Stimulated activated CD8-positive, alpha-beta memory T cell treated with anti-CD3 and anti-CD28 coated beads, Interleukin-12 subunit alpha, Interleukin-12 subunit beta, amount 100 ng/mL, for 4 hours (primary cell): ENCODE measurements around the gene TMOD4.

Source experiments
- DNase-seq: peaks from one replicate; pipeline ENCODE4 v3.0.0-alpha.2; 2020; ENCODE audit warnings: low read depth

TMOD4 gene

DNA sequence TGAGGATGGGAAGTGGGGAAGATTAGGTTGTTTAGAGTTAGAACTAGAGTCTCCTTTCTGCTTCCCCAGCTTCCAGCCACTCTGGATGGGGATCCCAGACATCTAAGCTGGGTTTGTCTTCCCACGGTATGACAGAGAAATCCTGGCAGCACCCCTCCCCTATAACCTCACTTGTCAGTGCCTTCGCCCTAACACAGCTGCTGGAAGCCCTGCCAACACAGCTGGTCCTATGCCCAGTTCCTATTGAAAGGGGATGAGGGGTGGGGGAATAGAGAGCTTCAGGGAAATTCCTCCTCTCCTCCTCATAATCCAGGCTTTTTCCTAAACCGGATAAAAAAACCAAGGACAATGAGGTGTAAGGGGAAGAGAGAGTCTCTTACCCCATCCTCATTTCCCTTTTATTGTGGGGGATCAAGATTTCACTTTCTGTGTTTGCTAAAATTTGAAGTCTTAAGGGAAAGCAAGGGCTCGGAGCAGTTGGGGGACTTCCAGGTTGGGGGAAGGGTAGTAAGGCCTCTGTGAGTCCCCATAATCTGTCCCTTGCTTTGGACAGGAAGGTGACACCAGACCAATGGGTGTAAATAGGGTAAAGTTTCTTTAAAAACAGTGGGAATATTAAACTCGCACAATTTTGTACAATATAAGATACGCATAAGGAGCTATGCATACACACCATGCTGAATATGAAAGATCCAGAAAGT, 590 bp downstream of the TMOD4 start:
- DNase-seq = no peak

DNA sequence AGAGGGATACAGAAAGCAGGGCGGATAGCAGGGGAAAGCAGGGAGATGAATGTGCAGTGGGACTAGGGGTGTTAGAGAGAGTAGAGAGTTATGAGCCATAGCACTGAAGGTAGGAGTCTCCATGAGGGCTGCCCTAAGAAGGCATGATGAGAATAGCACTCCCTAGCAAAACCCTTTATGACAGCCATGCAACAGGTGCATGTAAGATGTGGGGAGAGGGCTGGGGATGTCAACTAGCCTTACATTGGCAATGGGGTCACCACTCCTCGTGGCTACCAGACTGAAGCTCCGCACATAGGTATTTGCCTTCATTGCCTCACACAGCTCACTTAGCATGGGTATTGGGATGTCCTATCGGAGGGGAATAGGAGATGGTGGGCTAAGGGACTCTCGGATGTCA, 4.6 kb downstream of the TMOD4 start:
- DNase-seq = no peak

DNA sequence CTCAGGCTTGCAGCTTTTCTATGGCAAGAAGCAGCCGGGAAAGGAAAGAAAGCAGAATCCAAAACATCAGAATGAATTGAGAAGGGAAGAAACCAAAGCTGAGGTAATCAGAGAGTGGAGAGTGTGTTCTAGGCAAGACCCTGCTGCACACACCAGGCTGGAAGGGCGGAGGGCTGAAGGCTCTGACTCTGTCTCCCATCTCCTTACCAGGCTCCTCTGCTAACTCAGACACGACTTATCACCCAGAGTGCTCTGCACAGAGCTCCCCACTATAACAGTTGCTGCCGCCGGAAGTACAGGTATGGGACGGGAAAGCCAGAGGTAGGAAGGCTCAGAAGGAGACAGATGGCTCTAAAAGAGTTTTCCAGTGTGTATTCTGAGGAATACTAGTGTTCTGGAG, 8.7 kb downstream of the TMOD4 start:
- no peak for DNase-seq

DNA sequence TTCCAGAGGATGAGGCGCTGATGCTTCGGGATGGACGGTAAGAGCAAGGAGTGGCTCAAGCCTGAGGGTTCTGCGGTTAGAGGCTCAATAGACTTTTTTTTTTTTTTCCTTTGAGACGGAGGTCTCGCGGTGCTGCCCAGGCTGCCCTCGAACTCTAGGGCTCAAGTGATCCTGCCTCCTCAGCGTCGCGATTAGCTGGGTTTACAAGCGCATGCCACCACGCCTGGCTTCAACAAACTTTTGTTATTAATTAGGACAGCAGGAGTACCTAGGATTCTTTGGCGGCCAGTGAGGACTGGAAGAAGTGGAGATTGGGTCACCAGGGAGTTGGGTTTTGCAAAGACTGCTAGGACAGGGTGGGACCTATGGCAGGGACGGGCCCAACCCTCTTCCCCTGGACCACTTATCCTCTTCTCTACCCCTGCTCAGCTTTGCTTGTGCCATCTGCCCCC, 9.2 kb downstream of the TMOD4 start:
- no peak for DNase-seq

DNA sequence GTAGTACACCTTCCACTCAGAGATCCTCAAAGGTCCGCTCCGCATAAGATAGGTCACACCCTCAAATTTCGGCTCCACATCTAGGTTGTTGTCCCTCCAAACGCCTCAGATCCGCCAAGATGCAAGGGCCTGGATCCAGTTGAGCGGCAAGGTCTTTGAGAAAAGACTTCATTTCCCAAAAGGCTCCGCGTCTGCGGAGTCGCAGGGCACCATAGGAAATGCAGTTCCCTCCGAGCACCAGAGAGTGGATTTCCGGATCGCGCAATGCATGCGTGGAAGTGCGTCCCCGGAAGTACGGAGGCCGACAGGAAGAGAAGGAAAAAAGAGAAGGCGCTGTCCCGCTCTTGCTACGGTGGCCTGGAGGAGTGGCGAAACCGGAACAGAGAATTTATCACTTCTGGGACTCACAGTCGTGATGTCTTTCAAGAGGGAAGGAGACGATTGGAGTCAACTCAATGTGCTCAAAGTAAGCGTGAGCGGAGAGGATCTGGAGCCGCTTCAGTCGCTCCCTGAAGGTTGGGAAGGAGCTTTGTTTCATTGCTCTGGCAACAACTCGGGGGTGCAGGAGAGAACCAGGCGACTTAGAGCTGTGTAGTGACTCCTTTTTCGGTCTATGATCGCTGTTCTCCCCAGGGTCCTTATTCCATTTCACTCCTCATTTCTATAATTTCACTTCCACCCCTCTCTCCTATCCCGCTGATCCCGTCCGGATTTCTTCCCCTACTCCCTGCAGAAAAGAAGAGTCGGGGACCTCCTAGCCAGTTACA, 9.9 kb downstream of the TMOD4 start, which contains the start of the genes LYSMD1 and SCNM1:
Gene LYSMD1, minus strand, starts transcription at position 165 of the 767 bp plus-strand sequence. CDS start 644 bp downstream, outside the sequence.
Gene SCNM1, plus strand, starts transcription at position 407 of the 767 bp plus-strand sequence. Its CDS starts 9 bp downstream, at position 416.
- DNase-seq = peak; percentile 90

DNA sequence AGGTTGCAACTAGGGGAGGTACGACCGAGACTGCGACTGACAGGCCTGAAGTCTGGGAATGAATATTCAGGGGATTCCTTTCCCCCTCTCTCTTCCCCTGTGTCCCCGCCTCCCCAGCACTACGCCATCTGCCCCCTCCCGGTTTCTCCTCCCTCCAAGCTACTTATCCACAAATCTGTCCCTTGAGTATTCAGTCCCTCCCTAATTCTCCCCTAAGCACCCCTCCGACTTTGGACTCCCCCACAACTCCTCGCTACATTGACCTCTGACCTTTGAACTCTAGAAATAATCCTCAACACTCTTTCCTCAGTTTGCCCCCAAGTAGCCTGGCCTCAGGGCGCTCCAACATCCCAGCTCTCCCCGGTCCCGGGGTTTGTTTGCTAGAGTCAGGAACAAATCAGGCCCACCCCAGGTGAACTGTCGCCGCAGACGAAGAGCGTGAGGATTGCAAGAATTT, 10.5 kb downstream of the TMOD4 start:
- DNase-seq = no peak

DNA sequence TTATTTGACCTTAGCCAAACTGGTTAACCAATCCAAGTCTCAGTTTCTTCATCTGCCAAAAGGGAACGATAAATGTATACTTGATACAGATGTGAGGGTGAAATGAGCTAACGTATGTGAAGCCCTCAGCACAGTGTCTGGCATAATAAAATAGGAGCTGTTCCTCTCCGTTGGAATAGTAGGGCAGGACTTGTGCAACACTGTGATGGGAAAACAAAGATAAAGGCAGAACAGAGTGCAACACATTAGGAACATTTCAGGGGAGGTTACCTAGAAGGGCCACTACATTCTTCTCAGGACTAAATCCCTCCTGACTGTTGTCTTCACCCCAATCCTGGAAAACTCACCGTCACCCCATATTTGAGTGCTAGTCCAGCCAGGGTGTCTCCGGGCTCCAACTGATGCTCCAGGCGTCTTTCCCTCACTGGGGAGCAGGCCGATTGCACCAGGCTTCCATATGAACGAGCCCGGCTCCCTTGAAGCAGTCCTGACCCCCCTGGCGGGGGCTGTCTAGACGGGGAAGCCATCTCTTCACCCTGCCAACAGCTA, 11.0 kb downstream of the TMOD4 start:
- no peak for DNase-seq

DNA sequence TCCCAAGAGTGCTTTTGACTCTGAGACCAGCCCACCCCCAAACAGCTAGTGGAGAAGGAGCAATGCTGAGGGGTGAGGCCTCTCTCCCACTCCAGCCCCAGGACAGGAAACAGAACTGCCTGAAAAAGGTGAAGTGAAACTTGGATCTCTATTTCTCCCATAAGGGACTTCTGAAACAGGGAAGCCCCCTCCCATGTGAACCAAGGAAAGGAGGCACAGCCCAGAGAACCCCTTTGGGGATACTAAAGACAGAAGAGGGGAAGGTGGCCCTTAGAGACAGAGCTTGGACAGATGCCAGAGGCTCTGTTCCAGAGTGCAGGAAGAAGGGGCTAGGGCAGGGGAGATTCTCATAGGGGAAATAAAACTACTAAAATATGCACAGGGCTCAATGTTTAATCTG, 16.4 kb downstream of the TMOD4 start:
- DNase-seq = no peak

DNA sequence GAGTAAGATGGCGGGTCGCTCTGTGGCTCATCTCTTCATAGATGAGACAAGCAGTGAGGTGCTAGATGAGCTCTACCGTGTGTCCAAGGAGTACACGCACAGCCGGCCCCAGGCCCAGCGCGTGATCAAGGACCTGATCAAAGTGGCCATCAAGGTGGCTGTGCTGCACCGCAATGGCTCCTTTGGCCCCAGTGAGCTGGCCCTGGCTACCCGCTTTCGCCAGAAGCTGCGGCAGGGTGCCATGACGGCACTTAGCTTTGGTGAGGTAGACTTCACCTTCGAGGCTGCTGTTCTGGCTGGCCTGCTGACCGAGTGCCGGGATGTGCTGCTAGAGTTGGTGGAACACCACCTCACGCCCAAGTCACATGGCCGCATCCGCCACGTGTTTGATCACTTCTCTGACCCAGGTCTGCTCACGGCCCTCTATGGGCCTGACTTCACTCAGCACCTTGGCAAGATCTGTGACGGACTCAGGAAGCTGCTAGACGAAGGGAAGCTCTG, 17.0 kb downstream of the TMOD4 start:
- DNase-seq = no peak

DNA sequence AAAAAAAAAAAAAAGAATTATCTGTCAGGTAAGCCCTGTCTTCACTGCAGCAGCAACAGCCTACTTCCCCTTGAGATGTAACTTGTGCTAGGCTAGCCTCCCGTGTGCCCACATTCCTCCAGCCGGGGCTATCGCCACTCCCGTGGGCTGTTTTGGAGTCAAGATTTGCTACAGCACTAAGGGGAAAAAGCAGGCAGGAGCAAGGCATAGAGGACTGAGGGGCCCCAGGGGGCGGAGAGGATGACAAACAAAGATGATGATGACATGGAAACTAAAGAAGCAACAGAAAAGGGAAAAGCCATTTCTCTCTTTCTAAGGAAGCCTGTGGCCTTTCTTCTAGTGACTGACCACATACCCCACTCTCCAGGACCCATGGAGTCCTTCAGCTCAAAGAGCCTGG, 17.5 kb downstream of the TMOD4 start:
- DNase-seq = peak; percentile 30

DNA sequence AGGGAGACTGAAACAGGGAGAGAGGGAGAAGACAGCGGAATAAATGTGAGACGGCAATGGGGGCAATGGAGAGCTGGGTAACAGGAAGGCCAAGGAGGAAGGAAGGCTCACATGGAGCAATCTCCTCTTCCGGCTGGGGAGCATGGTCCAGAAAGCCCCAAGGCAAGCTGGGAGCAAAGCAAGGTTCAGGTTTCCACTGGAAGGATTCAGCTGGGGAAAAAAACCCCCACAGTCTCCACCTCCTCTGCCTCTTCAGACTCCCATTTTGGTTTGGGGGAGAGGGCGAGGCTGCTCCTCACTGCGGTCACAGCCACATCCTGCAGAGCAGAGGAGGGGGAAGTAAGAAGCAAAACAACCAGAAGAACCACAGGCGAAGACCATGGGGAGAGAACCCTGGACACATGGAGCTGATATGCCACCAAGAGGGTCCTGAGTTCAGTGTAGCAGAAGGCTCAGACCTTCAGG, 18.7 kb downstream of the TMOD4 start:
- no peak for DNase-seq

DNA sequence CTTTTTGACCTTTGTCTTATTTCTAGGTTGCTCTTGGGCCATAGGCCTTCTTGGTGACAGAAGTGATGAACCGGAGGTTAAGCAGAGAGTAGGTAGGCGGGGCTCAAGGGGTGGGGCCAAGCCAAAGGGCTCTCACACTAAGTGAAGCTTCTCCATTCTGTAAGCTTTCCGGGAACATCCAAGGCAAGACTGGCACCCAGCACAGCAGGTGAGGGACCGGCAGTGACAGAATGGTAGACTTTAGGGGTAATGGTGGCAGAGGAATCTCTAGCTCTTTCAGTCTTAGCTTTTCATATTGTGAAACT, 19.3 kb downstream of the TMOD4 start, which contains the start of gene TNFAIP8L2:
Gene TNFAIP8L2, plus strand, starts transcription at position 135 of the 305 bp plus-strand sequence. CDS start 2,049 bp downstream, outside the sequence.
- peak; percentile 48 for DNase-seq

DNA sequence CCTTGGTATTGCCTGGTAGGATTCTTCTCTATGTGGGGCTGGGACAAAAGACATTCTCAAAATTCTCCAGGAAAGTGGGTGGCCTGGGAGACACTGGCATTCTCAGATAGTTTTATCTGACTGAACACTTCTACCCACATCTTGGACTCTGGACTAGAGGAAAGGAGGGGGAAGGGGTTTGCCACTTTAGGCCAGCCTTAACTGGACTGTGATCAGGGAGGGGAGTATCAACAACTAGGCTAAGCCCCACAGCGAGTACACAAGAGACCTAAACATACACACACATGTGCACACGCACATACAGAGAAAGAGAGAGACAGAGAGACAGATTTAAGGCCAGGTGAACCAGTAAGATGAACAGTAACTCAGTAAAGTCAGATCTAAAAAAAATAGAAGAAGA, 28.1 kb downstream of the TMOD4 start:
- DNase-seq = no peak

DNA sequence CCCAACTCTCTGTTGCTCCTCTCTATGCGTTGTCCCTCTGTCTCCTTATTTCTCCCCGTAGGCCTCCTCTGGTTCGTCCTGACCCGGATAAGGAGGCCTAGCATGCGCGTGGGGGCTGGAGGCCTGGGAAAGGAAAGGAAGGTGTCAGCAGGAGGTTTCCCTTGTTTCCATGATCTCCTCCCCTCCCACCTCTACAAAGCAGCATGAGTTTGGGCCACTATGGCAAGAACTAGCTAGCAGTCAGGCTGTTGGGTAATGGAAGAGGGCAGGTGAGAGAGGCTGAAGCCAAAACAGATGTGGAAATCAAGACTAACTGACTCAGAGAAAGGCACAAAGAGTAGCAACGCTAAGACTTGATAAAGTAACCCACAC, 28.7 kb downstream of the TMOD4 start:
- DNase-seq = no peak

DNA sequence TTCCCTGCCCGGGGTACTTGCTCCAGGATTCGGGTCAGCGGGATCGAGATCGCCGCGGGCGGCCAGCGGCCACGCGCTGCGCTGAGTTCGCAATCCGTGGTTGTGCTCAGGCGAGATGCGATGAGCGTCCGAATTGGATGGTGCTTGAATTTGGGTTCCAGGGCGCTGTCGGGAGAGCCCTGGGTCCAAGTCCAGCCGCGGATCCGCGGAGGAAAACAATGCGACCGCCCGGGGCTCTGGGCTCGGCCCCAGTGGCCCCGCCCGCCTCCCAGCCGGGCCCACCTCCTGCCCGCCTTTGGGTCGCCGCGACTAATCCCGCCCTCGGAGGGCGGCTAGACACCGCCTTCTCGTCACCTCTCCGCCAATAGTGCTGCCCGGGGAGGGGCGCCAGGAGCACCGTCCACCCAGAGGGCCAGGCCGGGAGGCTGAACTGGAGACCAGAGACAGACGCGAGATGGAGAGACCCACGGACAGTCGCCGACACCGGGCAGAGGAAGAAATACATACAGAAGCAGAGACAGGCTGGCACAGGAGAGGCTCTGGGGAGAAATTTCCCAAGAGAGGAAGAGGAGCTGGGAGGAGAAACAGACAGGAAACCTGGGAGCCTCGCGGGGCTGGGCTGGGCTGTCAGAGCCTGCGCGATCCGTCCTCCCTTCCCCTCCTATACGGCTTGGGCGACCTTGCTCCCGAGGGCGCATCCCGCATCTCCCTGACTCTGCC, 29.2 kb downstream of the TMOD4 start, which contains the start of gene SEMA6C:
Gene SEMA6C, minus strand, starts transcription at position 220 of the 720 bp plus-strand sequence. CDS start 4,010 bp downstream, outside the sequence.
- peak; percentile 77 for DNase-seq

DNA sequence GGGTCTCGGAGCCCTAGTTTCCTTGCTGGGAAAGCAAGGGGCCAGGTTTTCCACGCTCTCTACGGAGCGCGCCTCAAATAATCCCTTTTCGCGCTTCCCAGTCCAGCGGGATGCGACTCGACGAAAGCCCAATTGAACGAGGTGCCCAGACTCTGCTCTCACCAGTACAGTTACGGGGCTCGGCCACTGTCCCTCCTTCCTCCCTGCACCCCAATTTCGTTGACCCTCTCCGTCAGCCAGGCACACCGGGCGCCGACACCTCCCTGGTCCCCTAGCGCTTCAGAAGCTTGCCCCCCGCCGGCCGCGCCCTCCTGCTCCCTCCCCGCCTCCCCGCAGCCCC, 29.7 kb downstream of the TMOD4 start:
- no peak for DNase-seq

DNA sequence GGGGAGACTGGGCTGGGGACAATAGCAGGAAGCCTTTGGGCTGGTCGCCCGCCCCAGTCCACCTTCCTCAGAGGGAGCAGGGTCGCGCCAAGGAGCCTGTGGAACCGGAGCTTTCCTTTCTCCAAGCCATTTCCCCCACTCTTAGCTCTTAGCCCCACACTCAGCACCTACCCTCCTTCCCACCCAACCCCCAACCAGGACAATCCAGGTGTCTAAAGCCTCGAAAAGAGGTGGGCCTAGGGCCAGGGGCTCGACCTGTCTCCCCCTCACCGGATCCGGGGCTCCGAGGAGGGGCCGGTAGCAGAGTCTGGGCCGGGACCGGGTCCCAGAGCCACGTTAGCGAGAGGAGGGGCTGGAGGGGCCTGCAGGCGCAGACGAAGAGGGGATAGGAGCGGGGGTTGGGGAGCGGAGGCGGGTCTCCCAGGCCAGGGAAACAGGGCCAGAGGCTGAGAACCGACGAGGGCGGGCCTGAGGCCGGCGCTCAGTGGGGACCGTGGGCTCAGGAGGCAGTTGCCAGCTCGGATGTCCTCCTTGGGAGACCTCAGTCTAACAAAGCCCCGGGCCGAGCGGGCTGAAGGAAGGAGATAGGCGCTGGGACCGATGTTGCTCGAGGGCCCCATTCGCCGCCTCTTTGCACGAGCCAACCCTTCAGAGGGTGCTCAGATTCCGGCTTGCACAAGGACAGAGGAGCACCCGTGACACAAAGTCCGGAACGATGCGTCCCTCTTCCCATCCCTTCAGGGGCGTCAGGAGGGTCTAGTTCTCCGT, 30.3 kb downstream of the TMOD4 start:
- DNase-seq = no peak

DNA sequence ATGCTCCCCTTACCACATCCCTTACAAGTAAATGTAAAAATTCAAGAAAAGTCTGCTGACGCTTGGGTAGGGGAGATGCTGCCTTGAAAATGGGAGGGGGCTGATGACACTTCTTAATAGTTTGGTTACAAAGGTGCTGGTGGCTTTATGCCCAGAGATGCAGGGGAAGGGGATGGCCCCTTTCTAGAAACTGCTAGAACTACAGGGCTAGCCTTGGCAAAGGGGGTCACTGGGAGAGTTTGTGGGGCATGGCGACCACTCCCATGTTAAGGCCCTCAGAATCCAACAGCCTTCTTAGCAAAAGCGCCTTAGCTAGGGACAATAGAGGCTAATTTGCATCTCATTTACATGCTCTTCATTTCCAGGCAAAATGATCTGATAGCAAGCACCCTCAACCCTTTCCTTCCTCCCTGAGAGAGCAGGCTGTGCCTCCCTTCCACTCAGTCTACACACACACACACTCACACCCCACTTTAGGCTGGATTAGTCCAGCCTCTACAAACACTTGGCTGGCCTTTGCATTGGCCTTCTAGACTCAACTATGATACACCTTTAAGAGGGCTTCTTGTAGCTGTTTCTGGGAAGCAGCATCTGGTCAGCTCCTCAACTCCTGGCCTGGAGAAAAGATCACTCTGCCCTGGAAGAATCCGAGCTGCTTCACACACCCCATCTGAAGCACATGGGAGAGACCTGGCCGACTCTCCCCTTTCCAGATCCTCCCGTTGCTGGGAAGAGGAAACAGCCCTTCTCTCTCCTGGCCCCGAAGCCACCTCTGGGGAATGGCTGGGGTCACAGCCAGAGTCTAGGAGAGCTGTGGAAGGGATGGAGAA, 31.1 kb downstream of the TMOD4 start:
- DNase-seq = no peak

DNA sequence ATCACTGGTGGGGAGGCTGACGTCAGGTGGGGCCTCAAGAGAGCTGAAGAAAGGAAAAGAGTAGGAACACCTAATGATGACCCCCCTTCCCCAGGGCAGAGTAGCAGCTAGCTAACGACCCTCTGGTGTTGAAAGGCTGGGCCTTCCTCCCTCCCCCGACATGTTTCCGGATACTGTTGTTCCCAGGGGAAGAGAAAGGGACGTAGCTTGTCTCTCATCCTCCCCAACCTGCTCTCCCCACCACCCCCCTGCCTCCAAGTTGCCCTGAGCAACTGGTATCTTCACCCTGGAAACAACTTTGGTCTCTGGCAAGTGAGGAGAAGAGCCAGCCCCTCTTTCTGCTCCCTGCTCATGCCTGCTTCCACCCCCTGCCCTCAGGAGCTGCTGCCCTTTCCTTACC, 31.8 kb downstream of the TMOD4 start:
- no peak for DNase-seq

DNA sequence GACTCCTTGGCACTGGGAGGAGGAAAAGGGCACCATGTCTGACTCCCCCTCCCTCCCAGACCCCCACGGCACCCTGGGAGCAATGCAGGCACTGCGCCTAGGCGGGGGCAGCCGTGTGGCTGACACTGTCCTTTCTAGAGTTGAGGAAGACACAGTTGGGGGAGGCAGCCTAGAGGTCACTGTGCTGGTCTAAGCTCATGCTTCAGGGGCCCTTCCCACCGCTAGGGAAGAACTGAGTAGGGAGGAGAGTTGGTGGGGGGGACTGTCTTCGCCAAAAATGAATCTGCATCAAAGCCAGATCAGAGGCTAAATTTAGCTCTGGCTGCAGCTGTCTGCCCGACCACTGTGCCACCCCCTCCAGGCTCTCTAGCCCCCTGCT, 32.7 kb downstream of the TMOD4 start:
- no peak for DNase-seq
